ENCODE data around the gene PFKM. TPM values are rescaled to one million over a fixed set of nuclear protein-coding genes. Genes with fewer than 3 reads are reported as not detected.

The PFKM gene
- 98.7 and 110 TPM in 2 replicates for total RNA-seq

DNA sequence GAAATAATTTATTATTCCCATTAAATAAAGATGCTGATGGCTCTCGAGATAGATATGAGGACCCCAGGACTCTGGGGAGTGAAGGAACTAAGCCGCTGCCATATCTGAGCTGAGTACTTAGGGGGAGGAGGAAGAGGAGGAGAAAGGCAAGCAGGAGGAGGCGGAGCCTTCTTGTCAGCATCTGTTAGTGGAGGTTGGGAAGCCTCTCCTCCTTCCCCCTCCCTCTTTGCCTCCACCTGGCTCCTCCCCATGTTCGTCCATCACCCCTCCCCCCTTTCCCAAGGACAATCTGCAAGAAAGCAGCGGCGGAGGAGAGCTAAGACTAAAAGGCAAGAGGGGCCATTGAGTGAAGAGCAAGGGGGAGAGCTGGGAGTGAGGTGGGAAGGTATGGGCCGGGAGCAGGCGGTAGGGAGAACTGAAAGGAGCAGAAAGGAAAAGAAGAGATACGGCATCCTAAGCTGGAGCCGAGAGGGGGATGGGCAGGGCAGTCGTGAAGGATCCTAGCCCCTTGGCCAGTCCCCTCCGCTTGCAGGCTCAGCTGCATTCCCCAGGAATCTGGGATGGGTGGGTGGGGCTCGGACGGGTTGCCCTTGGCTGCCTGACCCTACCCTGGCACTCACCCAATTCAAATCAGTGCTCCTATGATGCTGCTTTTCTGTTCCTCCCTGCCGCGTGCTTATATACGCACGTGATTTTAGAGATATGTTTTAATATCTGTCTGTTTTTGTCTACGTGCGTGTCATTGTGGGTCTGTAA lies at the start of gene PFKM:
Gene PFKM (plus strand): TSS at position 287 of the 756 bp plus-strand sequence. CDS start 3,411 bp downstream, outside the sequence.

DNA sequence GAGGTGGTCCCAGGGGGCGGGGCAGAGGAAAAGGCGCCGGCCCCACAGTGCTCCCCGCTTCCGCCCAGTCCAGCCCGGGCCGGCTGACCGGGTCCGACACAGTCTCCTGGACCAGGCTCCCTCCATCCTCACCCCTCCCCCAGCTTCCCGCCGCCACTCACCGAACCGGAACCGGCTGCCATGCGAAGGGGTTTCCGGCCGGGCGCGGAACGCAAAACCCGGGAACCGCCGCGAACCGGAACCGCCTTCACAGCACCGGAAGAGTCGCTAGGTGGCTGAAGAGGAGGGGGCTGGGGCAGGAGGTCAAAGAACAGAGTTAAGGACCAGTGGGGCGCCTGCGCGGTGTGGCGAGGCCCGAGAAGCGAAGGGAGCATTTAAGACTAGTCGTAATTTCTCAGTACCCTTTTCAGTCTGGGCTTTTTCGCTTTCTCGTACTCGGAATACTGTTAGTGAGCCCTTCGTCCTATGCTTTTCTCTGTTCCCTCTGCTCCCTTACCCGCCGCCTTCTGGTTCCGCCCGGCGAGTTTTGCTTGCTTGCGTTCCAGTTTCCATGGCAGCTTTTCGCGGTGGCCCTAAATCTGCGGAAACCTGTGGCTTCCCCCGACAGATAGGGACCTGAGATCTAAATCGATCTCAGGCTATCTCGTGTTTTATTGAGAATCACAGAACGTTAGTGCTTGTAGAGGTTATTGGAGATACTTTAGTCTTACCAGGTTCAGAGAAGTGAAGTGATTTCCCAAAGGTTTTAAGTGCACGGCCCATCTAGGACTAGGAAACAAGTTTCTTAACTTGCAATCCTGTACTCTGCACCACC lies 13.1 kb upstream of the PFKM start, which contains the start of gene SENP1:
Gene SENP1 (minus strand): TSS at position 213 of the 814 bp plus-strand sequence. CDS start 4,607 bp downstream, outside the sequence.

DNA sequence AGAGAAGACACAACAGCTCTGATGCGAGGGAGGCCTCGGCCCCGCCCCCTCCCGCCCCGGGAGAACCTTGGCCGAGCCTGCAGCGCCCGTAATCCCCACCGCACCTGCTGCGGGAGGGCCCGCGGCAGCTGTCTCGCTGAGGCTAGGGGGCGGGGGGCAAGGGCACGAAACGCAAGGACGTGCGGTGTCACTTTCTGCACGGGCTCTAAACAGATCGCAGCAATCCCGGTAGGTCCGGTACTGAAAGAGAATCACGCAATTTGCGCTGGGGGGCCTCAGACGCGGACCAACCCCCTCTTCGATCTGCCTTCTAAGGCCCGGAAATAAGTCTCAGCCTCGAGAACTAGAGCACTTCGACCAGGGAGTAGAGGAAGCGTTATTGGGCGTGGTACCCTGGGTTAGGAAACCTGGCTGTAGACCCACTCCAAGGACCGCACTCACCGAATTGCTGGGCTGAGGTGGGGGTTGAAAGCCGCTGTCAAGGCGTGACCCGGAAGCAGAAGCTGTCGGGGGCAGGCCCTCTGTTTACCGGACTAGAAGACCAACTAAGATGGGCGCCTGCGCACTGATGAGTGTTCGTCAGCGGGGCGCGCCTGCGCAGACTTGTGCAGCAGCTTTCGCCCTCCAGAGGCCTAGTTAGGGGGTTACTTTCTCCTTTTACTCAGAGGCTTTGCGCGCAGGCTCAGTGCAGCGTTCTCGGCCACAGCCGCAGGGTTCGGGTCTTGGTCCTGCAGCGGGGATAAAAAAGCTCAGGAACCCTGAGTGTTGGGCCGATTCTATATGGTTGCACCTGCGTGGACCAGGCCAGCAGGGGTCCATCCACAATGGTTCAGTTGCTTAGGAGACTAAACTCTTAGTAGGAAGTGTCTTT lies 38.1 kb downstream of the PFKM start, which contains the start of gene ASB8:
Gene ASB8 (minus strand): TSS at position 498 of the 871 bp plus-strand sequence. CDS start 4,019 bp downstream, outside the sequence.

DNA sequence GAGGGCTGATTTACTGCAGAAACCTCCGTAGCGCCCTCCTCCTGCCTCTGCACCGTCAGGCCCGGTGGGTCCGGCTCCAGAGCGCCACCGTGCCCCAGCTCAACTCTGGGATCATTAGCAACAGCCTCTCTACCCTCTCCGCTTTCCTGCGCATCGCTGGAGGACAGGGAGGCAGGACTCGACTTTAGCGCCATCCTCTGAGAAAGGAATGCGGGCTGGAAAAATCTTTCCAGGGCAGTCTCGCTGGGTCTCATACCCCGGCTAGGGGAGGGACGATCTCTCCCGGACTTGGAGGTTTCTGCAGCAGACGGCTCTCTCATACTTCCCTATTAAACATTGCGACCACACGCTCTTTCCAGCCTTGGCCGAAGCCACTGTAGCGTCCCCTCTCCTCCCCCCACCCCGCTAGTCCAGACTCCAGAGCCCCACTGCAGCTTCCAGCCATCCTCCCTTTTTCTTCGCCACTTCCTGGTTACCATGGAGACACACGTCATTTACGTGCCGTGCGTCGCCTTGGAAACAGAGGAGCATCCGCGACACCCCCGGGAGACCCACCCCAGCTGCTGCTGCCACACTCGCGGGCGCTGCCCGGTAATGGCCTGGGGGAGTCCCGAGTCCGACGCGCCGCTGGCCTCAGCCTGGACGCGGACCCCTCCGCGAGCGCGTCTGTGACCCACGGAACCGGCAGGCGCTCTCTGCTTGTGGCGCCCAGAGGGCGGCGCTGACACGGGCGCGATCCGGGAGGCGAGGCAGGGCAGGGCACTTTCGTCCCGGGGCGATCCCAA lies 64.1 kb downstream of the PFKM start, which contains the start of gene CCDC184:
Gene CCDC184 (plus strand): TSS at position 554 of the 785 bp plus-strand sequence. CDS start 479 bp downstream, outside the sequence.

Other genes with a start within 250 kb of the PFKM start
- gene VDR, start 214.4 kb upstream of the PFKM start, total RNA-seq, result 3.8 and 5.3 TPM in 2 replicates
- 34.8 and 63.4 TPM in 2 replicates for gene TMEM106C, start 155.8 kb upstream of the PFKM start, total RNA-seq
- gene COL2A1, start 114.9 kb upstream of the PFKM start, total RNA-seq, result not detected in 2 replicates
- gene SENP1, start 13.3 kb upstream of the PFKM start, total RNA-seq, result 7.1 and 8.8 TPM in 2 replicates
- 14.2 and 18.7 TPM in 2 replicates for gene ASB8, start 38.2 kb downstream of the PFKM start, total RNA-seq
- gene CCDC184, start 64.3 kb downstream of the PFKM start, total RNA-seq, result 0.32 and 0.34 TPM in 2 replicates
- gene OR10AD1, start 83.9 kb downstream of the PFKM start, total RNA-seq, result not detected in 2 replicates
- gene ZNF641, start 231.6 kb downstream of the PFKM start, total RNA-seq, result 4.8 and 5.8 TPM in 2 replicates

Measured in bronchial smooth muscle cell (primary cell).